ENCODE data around the gene PHKB.

The PHKB gene

DNA sequence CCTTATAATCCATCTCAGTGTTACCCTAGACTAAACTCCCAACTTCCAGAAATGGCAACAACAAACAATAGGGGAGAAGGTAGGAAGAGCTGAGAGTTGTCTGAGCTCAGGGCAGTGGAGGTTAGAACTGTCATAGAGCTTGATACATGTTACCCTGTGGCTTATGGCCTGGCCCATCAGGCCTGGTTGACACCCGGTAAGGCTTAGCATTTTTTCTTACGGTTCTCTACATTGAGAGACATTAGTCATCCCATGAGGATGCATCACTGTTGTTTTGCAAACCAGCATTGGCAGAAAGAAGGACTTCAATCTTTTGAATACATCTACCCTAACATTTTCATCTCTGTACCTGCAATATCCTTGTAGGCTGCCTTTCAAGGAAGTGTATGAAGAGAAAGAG, 226.6 kb downstream of the PHKB start:
- H3K9ac ChIP-seq (ENCODE audit: low read depth in 1 of 2, low read length in 2 of 2), result no peak overlapping the region
- no peak overlapping the region for H3K27ac ChIP-seq (ENCODE audit: low read depth in 2 of 2, low read length in 2 of 2)
- peaks cover 18 to 22% of the 10 kb centered on the region in 2 donors for H3K36me3 ChIP-seq (ENCODE audit: control insufficient read depth in 2 of 2, insufficient read depth in 2 of 2, low read length in 2 of 2)
- H3K9me3 ChIP-seq (ENCODE audit: control insufficient read depth in 2 of 2, low read length in 2 of 2), result no peaks in the 10 kb centered on the region
- no peaks in the 10 kb centered on the region for H3K27me3 ChIP-seq (ENCODE audit: control insufficient read depth in 2 of 2, insufficient read depth in 2 of 2, low read length in 2 of 2)
- H3K4me3 ChIP-seq (ENCODE audit: low read length in 2 of 2), result no peak overlapping the region
- no peaks in the 10 kb centered on the region for H3K4me1 ChIP-seq (ENCODE audit: control insufficient read depth in 2 of 2, insufficient read depth in 2 of 2, low read length in 2 of 2)

GRCh38 chr16:47693226-47693625, 232.1 kb downstream of the PHKB start:
- Histone ChIP-seq H3K36me3 (ENCODE audit: control insufficient read depth in 2 of 2, insufficient read depth in 2 of 2, low read length in 2 of 2) (peaks cover 52 to 64% of the 10 kb centered on the region in 2 donors), H3K4me1 (ENCODE audit: control insufficient read depth in 2 of 2, insufficient read depth in 2 of 2, low read length in 2 of 2) (no peaks in the 10 kb centered on the region), H3K4me3 (ENCODE audit: low read length in 2 of 2) (no peak overlapping the region), H3K9me3 (ENCODE audit: control insufficient read depth in 2 of 2, low read length in 2 of 2) (no peaks in the 10 kb centered on the region), H3K27me3 (ENCODE audit: control insufficient read depth in 2 of 2, insufficient read depth in 2 of 2, low read length in 2 of 2) (no peaks in the 10 kb centered on the region), H3K27ac (ENCODE audit: low read depth in 2 of 2, low read length in 2 of 2) (no peak overlapping the region), H3K9ac (ENCODE audit: low read depth in 1 of 2, low read length in 2 of 2) (no peak overlapping the region)

GRCh38 chr16:47694543-47694942, 233.4 kb downstream of the PHKB start:
- Histone ChIP-seq H3K36me3 (ENCODE audit: control insufficient read depth in 2 of 2, insufficient read depth in 2 of 2, low read length in 2 of 2) (peaks cover 55 to 71% of the 10 kb centered on the region in 2 donors), H3K4me3 (ENCODE audit: low read length in 2 of 2) (no peak overlapping the region), H3K27ac (ENCODE audit: low read depth in 2 of 2, low read length in 2 of 2) (no peak overlapping the region), H3K9me3 (ENCODE audit: control insufficient read depth in 2 of 2, low read length in 2 of 2) (no peaks in the 10 kb centered on the region), H3K9ac (ENCODE audit: low read depth in 1 of 2, low read length in 2 of 2) (no peak overlapping the region), H3K27me3 (ENCODE audit: control insufficient read depth in 2 of 2, insufficient read depth in 2 of 2, low read length in 2 of 2) (no peaks in the 10 kb centered on the region), H3K4me1 (ENCODE audit: control insufficient read depth in 2 of 2, insufficient read depth in 2 of 2, low read length in 2 of 2) (no peaks in the 10 kb centered on the region)

- H3K36me3 ChIP-seq (ENCODE audit: control insufficient read depth in 2 of 2, insufficient read depth in 2 of 2, low read length in 2 of 2), result peaks cover 45 to 65% of the 10 kb centered on the region in 2 donors
- H3K4me1 ChIP-seq (ENCODE audit: control insufficient read depth in 2 of 2, insufficient read depth in 2 of 2, low read length in 2 of 2), result no peaks in the 10 kb centered on the region
- H3K27ac ChIP-seq (ENCODE audit: low read depth in 2 of 2, low read length in 2 of 2), result no peak overlapping the region
- no peak overlapping the region for H3K9ac ChIP-seq (ENCODE audit: low read depth in 1 of 2, low read length in 2 of 2)
- no peaks in the 10 kb centered on the region for H3K27me3 ChIP-seq (ENCODE audit: control insufficient read depth in 2 of 2, insufficient read depth in 2 of 2, low read length in 2 of 2)
- H3K9me3 ChIP-seq (ENCODE audit: control insufficient read depth in 2 of 2, low read length in 2 of 2), result no peaks in the 10 kb centered on the region
- H3K4me3 ChIP-seq (ENCODE audit: low read length in 2 of 2), result no peak overlapping the region
Measured at GRCh38 chr16:47695756-47696155, 234.6 kb downstream of the PHKB start.

- Histone ChIP-seq H3K9me3 (ENCODE audit: control insufficient read depth in 2 of 2, low read length in 2 of 2) (no peaks in the 10 kb centered on the region), H3K9ac (ENCODE audit: low read depth in 1 of 2, low read length in 2 of 2) (no peak overlapping the region), H3K27ac (ENCODE audit: low read depth in 2 of 2, low read length in 2 of 2) (no peak overlapping the region), H3K4me3 (ENCODE audit: low read length in 2 of 2) (no peak overlapping the region), H3K4me1 (ENCODE audit: control insufficient read depth in 2 of 2, insufficient read depth in 2 of 2, low read length in 2 of 2) (no peaks in the 10 kb centered on the region), H3K36me3 (ENCODE audit: control insufficient read depth in 2 of 2, insufficient read depth in 2 of 2, low read length in 2 of 2) (peaks cover 41 to 57% of the 10 kb centered on the region in 2 donors), H3K27me3 (ENCODE audit: control insufficient read depth in 2 of 2, insufficient read depth in 2 of 2, low read length in 2 of 2) (no peaks in the 10 kb centered on the region)
Measured at GRCh38 chr16:47697826-47698225, 236.7 kb downstream of the PHKB start.

DNA sequence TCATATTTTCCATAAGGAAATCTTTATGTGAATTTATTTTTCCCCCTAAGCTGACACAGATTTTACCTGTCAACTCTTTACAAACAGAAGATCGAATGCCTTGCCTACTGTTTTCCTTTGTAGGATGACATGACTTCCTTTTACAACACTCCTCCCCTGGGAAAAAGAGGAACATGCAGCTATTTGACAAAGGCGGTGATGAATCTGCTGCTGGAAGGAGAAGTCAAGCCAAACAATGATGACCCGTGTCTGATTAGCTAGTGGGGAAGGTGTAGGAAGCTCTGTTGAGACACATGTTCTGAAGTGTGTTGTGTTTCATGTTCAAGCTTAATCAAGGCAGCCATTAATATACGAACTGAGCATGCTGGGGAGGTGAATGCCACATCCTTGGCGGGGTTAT, 238.0 kb downstream of the PHKB start:
- Histone ChIP-seq H3K27ac (ENCODE audit: low read depth in 2 of 2, low read length in 2 of 2) (no peak overlapping the region), H3K27me3 (ENCODE audit: control insufficient read depth in 2 of 2, insufficient read depth in 2 of 2, low read length in 2 of 2) (no peaks in the 10 kb centered on the region), H3K9ac (ENCODE audit: low read depth in 1 of 2, low read length in 2 of 2) (no peak overlapping the region), H3K4me3 (ENCODE audit: low read length in 2 of 2) (no peak overlapping the region), H3K36me3 (ENCODE audit: control insufficient read depth in 2 of 2, insufficient read depth in 2 of 2, low read length in 2 of 2) (peaks cover 32 to 46% of the 10 kb centered on the region in 2 donors), H3K4me1 (ENCODE audit: control insufficient read depth in 2 of 2, insufficient read depth in 2 of 2, low read length in 2 of 2) (no peaks in the 10 kb centered on the region), H3K9me3 (ENCODE audit: control insufficient read depth in 2 of 2, low read length in 2 of 2) (no peaks in the 10 kb centered on the region)

GRCh38 chr16:47700857-47701587, 239.9 kb downstream of the PHKB start:
- Histone ChIP-seq H3K4me1 (ENCODE audit: control insufficient read depth in 2 of 2, insufficient read depth in 2 of 2, low read length in 2 of 2) (no peaks in the 10 kb centered on the region), H3K9ac (ENCODE audit: low read depth in 1 of 2, low read length in 2 of 2) (no peak overlapping the region), H3K9me3 (ENCODE audit: control insufficient read depth in 2 of 2, low read length in 2 of 2) (no peaks in the 10 kb centered on the region), H3K27ac (ENCODE audit: low read depth in 2 of 2, low read length in 2 of 2) (no peak overlapping the region), H3K4me3 (ENCODE audit: low read length in 2 of 2) (no peak overlapping the region), H3K36me3 (ENCODE audit: control insufficient read depth in 2 of 2, insufficient read depth in 2 of 2, low read length in 2 of 2) (peaks cover 24 to 31% of the 10 kb centered on the region in 2 donors), H3K27me3 (ENCODE audit: control insufficient read depth in 2 of 2, insufficient read depth in 2 of 2, low read length in 2 of 2) (no peaks in the 10 kb centered on the region)

- no peak overlapping the region for H3K9ac ChIP-seq (ENCODE audit: low read depth in 1 of 2, low read length in 2 of 2)
- no peaks in the 10 kb centered on the region for H3K36me3 ChIP-seq (ENCODE audit: control insufficient read depth in 2 of 2, insufficient read depth in 2 of 2, low read length in 2 of 2)
- H3K4me1 ChIP-seq (ENCODE audit: control insufficient read depth in 2 of 2, insufficient read depth in 2 of 2, low read length in 2 of 2), result no peaks in the 10 kb centered on the region
- no peak overlapping the region for H3K4me3 ChIP-seq (ENCODE audit: low read length in 2 of 2)
- H3K27me3 ChIP-seq (ENCODE audit: control insufficient read depth in 2 of 2, insufficient read depth in 2 of 2, low read length in 2 of 2), result no peaks in the 10 kb centered on the region
- H3K27ac ChIP-seq (ENCODE audit: low read depth in 2 of 2, low read length in 2 of 2), result no peak overlapping the region
- H3K9me3 ChIP-seq (ENCODE audit: control insufficient read depth in 2 of 2, low read length in 2 of 2), result no peaks in the 10 kb centered on the region
Measured at GRCh38 chr16:47705266-47705665, 244.1 kb downstream of the PHKB start.

GRCh38 chr16:47711809-47712208, 250.7 kb downstream of the PHKB start:
- H3K4me1 ChIP-seq (ENCODE audit: control insufficient read depth in 2 of 2, insufficient read depth in 2 of 2, low read length in 2 of 2), result no peaks in the 10 kb centered on the region
- H3K27me3 ChIP-seq (ENCODE audit: control insufficient read depth in 2 of 2, insufficient read depth in 2 of 2, low read length in 2 of 2), result no peaks in the 10 kb centered on the region
- H3K36me3 ChIP-seq (ENCODE audit: control insufficient read depth in 2 of 2, insufficient read depth in 2 of 2, low read length in 2 of 2), result no peaks in the 10 kb centered on the region

GRCh38 chr16:47712276-47713224, 251.4 kb downstream of the PHKB start:
- Histone ChIP-seq H3K27me3 (ENCODE audit: control insufficient read depth in 2 of 2, insufficient read depth in 2 of 2, low read length in 2 of 2) (no peaks in the 10 kb centered on the region), H3K9ac (ENCODE audit: low read depth in 1 of 2, low read length in 2 of 2) (no peak overlapping the region), H3K36me3 (ENCODE audit: control insufficient read depth in 2 of 2, insufficient read depth in 2 of 2, low read length in 2 of 2) (no peaks in the 10 kb centered on the region), H3K27ac (ENCODE audit: low read depth in 2 of 2, low read length in 2 of 2) (no peak overlapping the region), H3K4me1 (ENCODE audit: control insufficient read depth in 2 of 2, insufficient read depth in 2 of 2, low read length in 2 of 2) (no peaks in the 10 kb centered on the region), H3K4me3 (ENCODE audit: low read length in 2 of 2) (no peak overlapping the region), H3K9me3 (ENCODE audit: control insufficient read depth in 2 of 2, low read length in 2 of 2) (no peaks in the 10 kb centered on the region)

More at GRCh38 chr16:47711809-47712208, 250.7 kb downstream of the PHKB start:
- Histone ChIP-seq H3K9me3 (ENCODE audit: control insufficient read depth in 2 of 2, low read length in 2 of 2) (no peaks in the 10 kb centered on the region), H3K27ac (ENCODE audit: low read depth in 2 of 2, low read length in 2 of 2) (no peak overlapping the region), H3K9ac (ENCODE audit: low read depth in 1 of 2, low read length in 2 of 2) (no peak overlapping the region), H3K4me3 (ENCODE audit: low read length in 2 of 2) (no peak overlapping the region)
